Measurements from ENCODE around the gene OTULIN.

Gene OTULIN

GRCh38 chr5:14669415-14669814 is 4.9 kb downstream of the OTULIN start:
- DNase-seq, result no peak

DNA sequence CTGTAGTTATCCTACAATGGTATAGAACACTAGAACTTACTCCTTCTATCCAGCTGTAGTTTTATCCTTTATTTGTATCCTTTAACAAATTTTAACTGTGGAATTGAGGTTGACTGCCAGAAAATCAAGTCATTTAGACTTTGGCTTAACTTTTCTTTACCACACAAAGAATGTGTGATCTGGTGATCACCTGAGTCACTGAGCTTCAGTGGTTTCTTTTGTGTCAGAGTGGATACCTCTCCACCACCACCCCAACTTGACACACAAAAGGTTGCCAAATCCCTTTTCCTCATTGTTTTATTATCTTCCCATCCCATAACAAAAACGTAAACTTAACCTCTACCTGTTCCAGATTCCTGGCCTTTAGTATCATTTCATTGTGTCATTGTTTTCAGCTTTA is 5.5 kb downstream of the OTULIN start:
- DNase-seq, result no peak

- no peak for DNase-seq
These were observed 6.9 kb downstream of the OTULIN start for GRCh38 chr5:14671414-14671813.

DNA sequence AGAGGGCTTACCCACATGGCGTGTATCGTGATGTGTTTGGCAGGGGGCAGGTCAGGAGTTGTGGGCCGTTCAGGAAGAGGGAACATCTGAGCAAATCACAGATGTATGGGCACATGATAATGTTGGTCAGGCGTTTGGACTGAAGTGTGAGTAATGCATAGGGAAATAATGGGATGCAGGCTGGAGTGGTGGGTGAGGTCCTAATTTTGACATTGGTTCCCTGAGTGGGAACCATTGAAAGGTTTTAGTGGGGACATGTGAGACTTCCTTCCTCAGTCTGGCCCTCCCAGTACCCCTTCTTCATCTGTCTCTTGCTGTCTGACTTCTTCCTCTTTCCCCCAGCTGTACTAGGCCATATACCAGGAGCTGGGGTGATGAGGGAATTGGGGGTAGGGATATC is 7.6 kb downstream of the OTULIN start:
- DNase-seq, result no peak

DNA sequence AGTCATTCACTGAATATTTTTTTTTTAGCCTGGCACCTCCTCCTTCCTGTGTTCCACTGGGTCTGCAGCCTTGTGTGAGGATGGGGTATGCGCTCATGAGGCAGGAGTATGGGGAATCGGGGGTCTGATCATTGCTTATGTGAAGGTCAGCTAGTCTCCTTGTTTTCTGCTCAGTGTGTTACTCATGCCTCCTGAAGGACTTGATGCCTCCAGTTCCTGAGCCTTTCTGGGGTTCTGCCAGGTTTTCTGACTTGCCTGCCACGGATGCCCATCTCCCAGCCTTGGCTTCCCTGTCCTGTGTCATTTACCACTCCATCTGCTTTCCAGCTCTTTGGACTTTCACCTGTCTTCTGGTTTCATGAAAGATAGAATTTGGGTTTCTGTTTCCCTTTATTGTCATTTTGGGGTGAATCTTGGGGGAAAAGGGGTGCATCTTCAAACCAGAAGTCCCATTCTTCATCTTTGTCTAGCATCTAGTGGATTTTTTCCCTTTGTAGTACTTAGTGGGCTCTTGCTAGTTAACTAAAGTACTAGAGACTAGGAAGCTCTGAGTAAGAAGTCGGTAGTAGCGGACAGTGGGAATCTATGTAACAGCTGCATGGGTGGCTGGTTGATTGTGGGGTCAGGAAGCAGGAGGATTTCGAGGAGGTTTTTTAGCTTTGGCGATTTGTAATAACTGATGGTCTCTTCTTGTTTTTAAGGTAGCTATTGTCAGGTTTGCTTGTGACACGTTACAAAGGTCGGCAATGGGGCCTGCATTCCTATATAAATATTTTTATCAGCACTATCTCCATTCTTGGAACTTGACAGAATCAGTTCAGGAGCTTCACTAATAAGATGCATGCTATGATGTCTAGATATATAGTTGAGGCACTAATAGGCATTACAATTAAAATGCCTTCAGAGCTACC is 8.2 kb downstream of the OTULIN start:
- DNase-seq, result no peak

GRCh38 chr5:14673443-14673842 is 8.9 kb downstream of the OTULIN start:
- DNase-seq, result no peak

- no peak for DNase-seq
These were observed 10.7 kb downstream of the OTULIN start for GRCh38 chr5:14674983-14675854.

- DNase-seq, result no peak
These were observed 11.4 kb downstream of the OTULIN start for GRCh38 chr5:14675865-14676300.

- no peak for DNase-seq
These were observed 11.8 kb downstream of the OTULIN start for GRCh38 chr5:14676320-14676719.

DNA sequence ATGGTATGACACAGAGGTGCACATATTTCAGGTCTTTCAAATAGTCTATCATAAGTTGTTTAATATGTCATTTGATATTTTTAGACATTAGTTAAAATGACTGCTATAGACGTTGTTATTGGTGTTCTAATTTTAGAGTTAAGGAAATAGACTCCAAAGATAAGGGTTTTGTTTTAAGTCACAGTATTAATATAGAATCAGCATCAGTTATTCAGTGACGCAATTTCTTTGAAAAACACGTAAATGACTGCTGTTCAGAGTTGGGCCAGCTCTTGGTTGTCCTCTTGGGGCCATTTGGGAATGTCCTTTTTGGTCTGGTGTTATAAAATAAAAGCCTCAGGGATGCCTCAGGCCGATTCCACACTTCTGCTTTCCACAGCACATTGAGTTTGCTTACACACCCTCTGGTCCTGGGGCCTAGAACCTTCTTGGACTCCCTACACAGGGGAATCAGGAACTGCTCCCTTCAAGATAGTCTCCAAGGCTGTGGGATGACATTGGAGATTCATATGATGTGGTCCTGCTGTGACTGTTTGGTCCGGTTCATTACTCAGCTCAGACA is 14.3 kb downstream of the OTULIN start:
- DNase-seq, result no peak

DNA sequence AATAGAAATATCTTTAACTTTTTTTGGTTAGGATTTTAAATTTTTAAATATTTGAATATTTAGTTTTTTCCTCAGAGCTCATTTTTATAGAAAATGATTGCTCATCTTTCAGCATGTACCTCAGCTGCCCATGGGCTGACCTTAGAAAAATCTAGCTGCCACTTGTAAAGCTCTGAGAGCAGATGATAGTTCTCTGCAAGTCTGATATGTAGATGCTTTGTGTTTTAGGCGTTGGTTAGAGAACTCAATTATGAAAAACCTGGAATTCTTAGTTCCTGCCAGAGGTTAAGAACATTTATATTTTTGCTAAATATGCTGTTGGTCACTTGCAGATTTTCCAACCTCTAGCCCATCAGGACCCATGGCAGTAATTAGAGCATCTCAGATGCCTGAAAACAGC is 15.1 kb downstream of the OTULIN start:
- no peak for DNase-seq

DNA sequence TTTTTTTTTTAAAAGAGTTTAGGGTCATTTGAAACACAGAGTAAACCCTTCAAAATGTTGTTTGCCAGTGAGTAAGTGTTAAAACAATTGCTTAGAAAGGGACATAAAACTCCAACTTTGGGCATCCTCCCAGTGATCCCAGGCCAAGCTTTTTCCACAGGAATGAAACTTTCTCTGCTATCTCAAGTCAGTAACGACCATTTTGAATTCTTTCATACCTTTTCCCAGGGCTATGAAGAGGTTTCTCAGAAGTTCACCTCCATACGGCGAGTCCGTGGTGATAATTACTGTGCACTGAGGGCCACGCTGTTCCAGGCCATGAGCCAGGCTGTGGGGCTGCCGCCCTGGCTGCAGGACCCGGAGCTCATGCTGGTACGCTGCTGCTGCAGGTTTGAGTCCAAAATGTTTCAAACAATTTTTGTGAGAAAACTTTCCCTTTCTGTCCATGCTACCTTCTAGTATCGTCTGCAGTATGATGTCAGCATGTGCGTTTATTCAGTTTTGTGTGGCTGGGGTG is 16.8 kb downstream of the OTULIN start:
- DNase-seq, result no peak

DNA sequence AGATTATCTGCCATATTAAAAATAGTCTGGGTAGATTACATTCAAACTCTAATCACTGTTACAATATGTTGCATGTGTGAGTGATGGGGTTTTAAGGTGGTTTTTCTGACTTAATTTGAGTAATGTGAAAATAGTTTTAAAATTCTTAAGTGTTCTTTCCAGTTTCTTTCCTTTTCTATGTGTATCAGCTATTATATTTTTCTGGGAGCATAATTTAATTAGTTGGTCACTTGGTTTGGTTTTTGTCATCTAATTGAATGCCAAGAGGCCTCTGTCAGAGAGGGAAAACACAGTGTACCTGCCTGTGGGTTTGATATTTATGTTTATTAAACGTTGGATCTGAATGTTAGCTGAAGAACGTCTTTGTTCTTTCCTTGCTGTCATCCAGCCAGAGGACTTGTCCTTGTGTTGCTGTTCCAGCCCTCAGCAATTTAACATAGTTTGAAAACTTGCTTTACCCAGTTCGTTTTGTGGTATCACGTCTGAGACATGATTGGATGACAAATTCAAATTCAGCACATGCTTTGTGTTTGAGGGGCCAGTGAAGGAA is 19.5 kb downstream of the OTULIN start:
- DNase-seq, result no peak

DNA sequence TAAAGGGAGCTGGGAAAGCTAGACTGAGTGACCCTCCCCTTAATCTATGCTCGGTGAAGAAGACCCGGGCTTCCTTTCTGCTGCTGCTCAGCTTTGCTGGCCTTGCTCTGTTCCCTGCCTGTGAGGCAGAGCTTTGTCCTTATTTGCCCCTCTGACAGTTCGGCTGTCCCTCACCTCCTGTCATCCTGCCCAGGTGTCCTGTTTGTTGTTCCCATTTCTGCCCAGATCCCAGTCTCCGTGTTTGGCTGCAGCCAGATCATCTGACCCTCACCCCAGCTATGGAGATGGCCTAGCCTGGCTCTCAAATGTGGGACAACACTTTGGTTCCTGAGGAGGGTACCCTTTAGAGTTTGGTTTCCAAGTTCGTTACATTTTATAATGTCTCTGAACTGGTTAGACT is 20.2 kb downstream of the OTULIN start:
- no peak for DNase-seq

- DNase-seq, result peak; percentile 71
These were observed 21.2 kb downstream of the OTULIN start for GRCh38 chr5:14685757-14686156.

- DNase-seq, result no peak
These were observed 22.0 kb downstream of the OTULIN start for GRCh38 chr5:14686517-14686916.

- DNase-seq, result no peak
These were observed 22.6 kb downstream of the OTULIN start for GRCh38 chr5:14687023-14687665.

GRCh38 chr5:14693070-14693469 is 28.6 kb downstream of the OTULIN start:
- no peak for DNase-seq

GRCh38 chr5:14695152-14695551 is 30.6 kb downstream of the OTULIN start:
- DNase-seq, result no peak

DNA sequence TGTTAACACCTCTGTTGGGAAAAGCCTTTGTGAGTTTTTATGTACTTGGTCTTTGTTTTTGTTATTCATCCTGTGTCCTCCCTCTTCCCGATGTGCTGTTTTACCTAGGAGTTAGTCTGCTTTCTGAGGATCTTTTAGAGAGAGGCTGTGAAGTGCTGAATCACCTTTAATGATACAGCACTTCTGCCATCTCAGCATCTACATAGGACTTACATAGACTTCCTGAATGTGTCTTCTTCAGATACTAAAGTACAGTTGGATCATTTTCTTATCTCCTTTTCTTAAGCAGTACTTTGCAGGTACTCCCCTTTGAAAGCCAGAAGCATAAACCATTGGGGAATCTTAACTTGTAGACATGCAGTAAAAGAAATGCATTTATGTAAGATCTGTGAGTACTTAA is 31.5 kb downstream of the OTULIN start:
- DNase-seq, result no peak

- no peak for DNase-seq
These were observed 32.3 kb downstream of the OTULIN start for GRCh38 chr5:14696851-14697250.

DNA sequence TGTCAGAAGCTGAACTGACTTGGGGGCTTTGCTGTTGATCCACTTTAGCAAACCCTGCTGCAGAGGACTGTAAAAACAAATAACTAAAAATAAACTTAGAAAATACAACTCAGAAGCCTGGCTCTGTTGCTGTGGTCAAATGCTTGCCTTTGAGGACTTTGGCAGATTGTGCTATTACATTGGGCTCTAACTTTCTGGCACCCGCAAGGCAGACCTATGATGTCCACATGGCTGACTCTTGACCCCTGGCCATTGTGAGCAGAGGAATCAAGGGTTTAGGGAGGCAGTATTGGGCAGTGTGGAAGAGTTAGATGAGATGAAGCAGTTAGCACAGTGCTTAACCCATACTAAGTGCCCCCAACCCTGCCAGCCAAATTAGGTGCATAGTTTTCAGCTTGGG is 34.0 kb downstream of the OTULIN start:
- no peak for DNase-seq

DNA sequence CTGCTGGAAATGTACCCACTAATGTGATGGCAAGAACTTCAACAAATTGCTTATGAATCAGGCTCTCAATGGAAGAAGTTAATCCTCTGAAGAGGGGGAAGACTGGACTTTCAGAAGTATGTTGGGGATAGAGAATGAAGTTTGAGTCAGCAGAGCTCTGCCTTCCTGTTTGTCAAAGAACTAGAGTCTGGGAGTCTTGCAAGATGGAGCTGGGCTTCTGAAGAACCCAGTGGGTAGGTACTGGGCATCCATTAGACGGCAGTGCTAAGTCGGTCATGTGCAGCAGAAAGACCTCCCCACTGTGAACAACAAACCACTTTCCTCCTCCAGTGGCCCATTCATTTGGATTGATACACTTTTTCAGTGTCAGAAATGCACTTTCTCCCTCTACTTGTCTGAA is 34.6 kb downstream of the OTULIN start:
- no peak for DNase-seq

All from NCI-H2081 treated with DMSO at 0.1 percent for 48 hours (cell line).